GM21786 (cell line): ENCODE measurements around the gene RPRML.
"Not testable (repeated sequence)": the region's sequence is repeated elsewhere in the genome, so short reads cannot be mapped to it uniquely, and the experiment has no call there.

Experiments
- ATAC-seq: cut with Tn5 transposase; IDR thresholded peaks from one replicate; pipeline ENCODE4 v1.9.1; 2021; ENCODE audit not compliant: unreplicated experiment

Gene RPRML

GRCh38 chr17:46979147-46979863 is at the start of gene RPRML:
Gene RPRML (minus strand): TSS chr17:46979253. CDS start chr17:46979007, 246 bp downstream.
- no peak for ATAC-seq

DNA sequence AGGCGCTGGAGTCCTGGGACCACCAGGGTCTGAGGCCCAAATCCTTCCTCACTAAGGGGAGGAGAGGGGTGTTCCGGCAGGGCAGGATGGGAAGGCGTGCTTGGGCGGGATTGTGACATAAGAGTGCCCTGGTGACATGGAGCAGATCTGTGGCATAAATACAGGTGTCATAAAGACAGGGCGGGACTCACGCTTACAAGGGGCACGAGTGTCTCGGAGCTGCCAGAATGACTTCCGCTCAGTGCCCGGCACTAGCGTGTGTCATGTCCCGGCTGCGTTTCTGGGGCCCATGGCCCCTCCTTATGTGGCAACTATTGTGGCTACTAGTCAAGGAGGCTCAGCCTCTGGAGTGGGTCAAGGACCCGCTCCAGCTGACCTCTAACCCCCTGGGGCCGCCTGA is 37.9 kb upstream of the RPRML start:
- ATAC-seq, result not testable (repeated sequence)

DNA sequence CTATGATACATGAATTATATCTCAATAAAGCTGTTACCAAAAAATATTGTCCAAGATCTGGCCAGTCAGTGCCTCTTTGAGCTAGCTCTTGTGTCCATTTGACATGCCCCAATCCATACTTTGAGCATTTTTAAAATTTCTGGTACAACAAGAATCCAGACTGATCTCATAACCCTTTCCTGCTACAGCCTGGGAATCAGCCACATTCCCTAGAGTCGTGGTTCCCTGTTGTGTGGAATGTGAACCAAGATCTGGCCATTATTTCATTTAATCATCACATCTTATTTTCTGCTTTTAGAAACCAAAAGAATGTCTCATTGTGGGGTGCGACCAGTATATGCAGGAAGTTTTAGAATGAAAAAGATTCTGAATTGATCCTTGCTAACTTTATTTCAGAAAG is 34.3 kb upstream of the RPRML start:
- no peak for ATAC-seq

GRCh38 chr17:47012457-47012856 is 33.4 kb upstream of the RPRML start:
- no peak for ATAC-seq

DNA sequence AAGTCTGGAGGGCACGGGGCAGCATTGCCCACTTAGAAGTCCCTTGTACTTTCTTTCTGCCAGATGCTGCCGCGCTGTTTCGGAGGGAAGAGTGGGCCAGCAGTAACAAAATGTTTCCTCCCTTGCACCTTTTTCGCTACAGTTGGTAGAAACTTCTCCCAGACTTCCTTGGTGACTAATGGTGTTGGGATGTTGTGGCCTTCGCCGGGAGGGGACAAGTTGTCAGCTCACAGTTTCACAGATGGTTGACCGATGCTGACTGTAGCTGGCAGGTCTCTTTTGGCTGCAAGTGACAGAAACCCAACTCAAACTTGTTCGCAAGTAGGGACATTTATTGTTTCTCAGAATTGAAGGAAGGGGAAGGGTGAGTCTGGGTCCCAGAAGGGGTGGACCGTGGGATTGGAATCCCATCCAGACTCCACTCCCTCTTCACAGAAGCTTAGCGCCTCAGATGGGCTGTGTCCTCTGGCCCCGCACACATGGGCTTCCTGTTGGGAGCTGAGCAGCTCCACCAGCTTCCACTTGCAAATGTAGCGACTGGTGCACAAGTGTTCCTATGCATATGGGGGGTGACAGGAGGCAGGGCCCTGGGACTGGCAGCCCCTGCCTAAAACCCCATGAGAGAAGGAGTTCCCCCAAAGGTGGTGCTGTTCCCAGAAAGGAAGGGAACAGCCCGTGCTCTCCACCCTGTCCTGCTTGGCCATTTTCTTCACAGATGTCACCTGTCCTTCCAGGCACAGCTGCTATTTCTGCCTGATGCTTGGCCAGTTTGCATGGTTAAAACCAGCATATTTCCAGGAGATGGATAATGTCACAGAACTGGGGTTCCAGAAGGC is 30.9 kb upstream of the RPRML start:
- no peak for ATAC-seq

DNA sequence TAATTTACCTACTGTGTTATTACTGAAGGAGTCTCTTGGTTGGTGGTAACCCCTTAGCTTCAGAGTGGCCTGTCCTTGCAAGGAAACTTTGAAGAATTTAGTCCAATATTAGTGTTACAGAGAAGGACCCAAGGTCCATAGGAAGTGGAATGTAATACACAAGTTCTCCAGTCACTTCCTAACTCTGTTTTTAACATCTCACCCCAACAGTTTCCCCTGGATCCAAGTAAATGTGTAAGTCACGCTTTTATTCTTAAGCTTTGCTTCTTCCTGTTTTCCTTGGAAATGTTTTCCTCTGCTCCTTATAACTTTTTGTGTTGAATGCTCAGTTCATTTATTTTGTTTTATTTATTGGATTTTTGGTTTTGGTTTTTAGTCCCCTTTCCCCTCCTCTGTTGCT is 25.9 kb upstream of the RPRML start:
- ATAC-seq, result no peak

- ATAC-seq, result not testable (repeated sequence)
Measured at GRCh38 chr17:47003864-47004263, 24.8 kb upstream of the RPRML start.

- ATAC-seq, result no peak
Measured at GRCh38 chr17:46995841-46996571, 17.0 kb upstream of the RPRML start.

- no peak for ATAC-seq
Measured at GRCh38 chr17:46994993-46995392, 15.9 kb upstream of the RPRML start.

DNA sequence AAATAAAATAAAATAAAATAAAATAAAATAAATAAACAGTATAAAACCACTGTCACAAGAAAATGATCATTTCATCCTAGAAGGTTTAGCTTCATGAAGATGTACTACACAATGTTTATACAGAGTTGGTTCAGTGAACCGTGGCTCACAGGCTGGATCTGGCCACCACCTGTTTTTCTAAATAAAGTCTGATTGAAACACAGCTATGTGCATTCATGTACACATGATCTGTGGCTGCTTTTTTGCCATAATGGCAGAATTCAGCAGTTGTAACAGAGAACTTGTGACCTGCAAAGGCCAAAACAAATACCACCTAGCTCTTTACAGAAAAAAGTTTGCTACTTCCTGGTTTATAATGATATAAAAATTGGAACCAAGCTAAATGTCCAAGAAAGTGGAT is 12.6 kb upstream of the RPRML start:
- no peak for ATAC-seq

GRCh38 chr17:46989637-46990431 is 10.8 kb upstream of the RPRML start:
- no peak for ATAC-seq

GRCh38 chr17:46987927-46988326 is 8.9 kb upstream of the RPRML start:
- ATAC-seq, result not testable (repeated sequence)

DNA sequence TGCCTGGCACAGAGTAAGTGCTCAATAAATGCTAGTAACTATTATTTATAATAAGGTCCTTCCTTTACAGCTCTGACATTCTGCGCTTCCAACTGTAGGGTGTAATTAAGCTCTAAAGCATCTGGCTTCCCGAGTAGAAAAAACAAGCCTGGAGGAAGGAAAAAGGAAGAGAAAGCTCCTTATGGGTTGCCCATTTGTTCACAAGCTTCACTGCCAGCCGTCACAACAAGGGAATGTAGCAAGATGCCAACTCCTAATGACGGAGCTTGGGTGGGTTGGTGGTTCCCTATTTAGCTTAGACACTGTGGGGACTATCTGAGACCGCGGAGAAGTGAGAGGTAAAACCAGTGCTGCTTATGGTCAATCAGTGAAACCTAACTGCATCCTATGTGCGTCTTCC is 7.3 kb upstream of the RPRML start:
- no peak for ATAC-seq

- ATAC-seq, result no peak
Measured at GRCh38 chr17:46984892-46985291, 5.8 kb upstream of the RPRML start.

- no peak for ATAC-seq
Measured at GRCh38 chr17:46984341-46984740, 5.3 kb upstream of the RPRML start.

DNA sequence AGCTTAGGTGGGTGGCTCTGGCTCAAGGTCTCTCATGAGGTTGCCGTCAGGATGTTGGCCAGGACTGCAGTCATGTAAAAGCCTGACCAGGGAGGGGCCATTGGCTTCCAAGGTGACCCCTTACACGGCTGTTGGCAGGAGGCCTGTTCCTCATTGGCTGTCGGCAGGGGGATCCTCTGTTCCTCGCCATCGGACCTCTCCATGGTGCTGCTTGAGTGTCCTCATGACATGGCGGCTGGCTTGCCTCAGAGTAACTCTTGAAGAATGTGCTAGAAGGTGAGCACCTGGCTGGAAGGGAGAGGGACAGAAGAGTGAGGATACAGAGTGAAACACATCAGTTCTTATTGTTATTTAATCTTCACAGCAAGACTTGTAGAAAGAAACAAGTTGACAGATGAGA is 4.7 kb upstream of the RPRML start:
- ATAC-seq, result no peak

GRCh38 chr17:46982577-46982976 is 3.5 kb upstream of the RPRML start:
- ATAC-seq, result no peak

DNA sequence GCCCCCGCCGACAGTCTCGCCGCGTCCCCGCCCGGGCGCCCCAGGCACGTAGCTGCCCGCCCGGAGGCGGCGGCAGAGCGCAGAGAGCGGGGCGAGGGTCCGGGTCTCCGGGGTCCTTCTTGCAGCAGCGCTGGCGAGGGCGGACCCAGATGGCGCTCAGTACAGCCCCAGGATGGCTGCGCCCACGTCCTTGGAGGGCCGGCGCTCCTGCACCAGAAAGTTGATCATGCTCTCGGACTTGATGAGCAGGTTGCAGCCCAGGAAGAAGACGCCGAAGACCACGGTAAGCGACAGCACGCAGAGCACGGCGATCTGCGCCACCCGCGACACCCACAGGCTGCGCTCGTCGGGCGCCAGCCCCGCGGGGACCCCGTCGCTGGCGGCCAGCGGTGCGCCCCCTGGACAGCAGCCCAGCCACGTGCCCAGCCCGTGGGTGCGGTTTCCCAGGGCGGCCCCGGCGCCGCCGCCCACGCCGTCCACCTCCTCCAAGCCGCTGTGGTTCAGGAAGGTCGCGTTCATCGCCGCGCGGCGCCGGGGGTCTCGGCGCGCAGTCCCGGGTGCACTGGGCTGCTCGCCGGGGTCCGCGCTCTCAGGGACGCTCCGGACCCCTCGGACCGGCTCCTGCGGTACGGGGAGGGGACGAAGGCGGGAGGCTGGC is 435 bp downstream of the RPRML start:
- ATAC-seq, result no peak

DNA sequence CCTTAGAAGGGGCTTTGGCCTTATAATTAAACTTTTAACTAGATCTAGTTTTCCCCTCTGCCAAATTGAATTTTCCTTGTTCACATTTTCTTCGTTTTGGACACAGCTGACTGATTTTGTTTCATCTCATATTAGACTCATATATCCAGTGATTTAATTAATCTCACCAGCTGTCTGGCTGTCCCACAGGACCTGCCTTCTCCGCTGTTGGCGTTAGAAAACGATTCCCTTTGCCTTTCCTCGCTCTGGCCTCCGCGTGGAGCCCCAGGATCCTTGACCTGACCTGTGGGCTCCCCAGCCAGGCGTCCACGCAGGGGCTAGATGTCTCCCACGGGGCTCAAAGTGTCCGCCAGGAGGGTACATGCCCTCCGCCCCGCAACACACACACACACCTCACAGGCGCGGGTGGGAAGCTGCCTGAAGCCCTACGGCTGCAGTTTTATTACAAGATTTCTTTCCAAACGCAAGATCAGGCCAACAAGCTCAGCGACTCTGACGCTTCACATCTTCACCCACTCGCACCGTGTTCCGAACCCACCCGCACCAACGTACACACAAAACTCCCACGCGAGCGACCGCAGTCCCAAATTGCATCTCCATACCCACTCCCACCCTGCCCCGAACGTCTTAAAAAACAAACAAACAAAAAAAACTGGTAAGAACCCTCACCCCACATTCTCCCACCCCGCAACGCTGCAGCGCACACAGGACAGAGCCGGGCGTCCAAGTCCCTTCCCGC is 1.1 kb downstream of the RPRML start:
- no peak for ATAC-seq

DNA sequence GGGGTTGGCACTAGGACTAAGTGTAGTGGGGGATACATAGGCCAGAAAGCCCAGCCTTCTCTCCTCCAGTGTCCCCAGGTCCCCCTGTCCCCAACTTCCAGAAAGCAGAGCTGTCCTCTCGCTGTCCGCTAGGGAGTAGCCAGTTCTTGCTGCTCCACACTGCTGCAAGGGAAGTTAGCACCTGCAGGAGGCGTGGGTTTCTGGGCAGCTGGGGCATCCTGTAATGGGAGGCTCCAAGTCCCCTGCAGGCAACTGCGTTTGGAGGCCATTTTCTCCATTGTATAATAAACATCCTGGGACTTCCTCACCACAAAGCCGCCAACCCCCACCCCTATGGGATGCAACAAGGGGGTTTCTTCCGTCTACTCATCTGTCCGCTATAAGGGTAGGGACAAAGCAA is 1.7 kb downstream of the RPRML start:
- ATAC-seq, result no peak
